GM12801 (cell line): ENCODE measurements around the gene AGAP1.

Experiments
- CTCF ChIP-seq: IDR thresholded peaks from one replicate; pipeline ENCODE4 v1.5.1; 2011; ENCODE audit warnings: control low read depth; ENCODE audit not compliant: insufficient read length; ENCODE audit errors: extremely low read depth

The AGAP1 gene

DNA sequence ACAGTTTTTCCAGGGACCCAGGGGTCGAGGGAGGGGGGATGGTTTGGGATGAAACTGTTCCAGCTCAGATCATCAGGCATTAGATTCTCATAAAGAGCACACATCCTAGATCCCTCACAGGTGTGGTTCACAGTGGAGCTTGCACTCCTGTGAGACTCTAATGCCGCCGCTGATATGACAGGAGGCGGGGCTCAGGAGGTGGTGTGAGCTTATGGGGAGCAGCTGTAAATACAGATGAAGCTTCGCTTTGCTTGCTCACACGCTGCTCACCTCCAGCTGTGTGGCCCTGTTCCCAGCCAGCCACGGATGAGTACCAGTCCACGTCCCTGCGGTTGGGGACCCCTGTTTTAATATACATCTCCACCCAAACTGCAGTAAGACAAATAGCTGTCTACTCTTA is 204.2 kb downstream of the AGAP1 start:
- TF ChIP-seq CTCF: no peak

DNA sequence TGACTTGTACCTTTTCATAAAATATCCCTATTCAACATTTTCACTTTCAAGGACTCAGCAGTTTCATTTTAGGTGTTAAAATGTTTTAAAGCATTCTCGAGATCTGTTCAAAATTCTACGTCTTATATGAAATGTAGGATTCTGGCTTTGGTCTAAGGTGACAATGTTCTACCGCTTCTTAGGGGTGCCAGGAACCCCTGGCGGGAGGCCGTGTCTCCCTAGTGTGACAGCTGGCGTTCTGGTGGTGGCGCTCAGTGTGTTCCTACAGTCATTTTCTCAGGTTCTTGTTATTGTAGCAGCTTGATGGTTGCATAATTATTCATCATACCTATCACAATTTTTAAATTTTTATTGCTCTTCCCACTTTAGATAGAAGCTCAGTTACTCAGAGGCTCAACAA is 204.6 kb downstream of the AGAP1 start:
- TF ChIP-seq CTCF: no peak

DNA sequence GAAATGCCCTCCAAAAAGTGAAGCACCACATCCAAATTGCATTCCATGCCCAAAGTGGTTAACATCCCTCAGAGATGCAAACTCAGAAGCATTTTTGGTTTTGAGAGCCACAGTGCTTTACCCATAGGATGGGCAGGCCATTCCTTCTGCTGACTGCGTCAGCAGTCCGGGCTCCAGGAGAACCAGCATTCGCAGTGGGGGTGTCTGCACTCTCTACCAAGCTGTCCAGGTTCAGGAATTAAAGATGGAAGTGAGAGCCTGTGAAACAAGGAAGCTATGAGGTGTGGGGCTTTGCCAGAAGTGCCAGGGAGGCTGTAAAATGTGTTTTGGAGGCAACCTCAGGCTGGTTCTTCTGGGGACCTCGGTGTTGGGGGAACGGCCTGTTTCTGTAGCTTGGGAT is 205.7 kb downstream of the AGAP1 start:
- no peak for TF ChIP-seq CTCF

DNA sequence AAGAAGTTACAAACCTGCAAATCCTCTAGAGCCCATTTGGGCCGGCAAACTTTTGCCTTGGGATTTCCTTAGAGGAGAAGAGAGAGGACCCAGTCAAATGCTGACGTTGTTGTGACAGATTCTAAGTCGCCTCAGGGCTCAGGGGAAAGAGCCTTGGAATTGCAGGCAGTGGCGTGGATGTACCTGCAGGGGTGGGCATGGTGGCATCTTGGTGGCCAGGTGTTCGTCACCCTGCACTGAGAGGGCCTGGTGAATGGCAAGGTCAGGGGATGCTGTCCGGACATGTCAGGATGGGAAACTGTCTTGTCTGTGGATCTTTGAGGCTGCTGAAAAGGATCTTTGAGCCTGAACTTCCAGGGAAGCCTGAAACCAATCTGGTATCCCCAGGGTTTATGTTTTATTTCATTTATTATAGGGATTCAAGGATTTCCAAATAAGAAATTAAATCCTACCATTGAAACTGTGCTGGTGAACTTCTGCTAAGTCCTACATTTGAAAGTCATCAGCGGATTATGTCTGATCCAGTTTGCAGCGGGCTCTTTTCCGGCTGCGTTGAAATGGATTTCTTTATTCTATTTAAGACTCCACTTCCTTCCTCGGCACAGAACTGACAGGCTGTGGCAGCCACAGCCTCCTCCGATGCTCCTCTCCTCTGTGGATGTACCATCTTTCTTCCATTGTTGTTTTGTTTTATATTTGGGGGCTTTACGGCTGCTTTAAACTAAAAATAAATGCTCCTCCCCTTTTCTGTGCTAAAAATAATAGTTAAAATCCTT is 207.6 kb downstream of the AGAP1 start:
- no peak for TF ChIP-seq CTCF

DNA sequence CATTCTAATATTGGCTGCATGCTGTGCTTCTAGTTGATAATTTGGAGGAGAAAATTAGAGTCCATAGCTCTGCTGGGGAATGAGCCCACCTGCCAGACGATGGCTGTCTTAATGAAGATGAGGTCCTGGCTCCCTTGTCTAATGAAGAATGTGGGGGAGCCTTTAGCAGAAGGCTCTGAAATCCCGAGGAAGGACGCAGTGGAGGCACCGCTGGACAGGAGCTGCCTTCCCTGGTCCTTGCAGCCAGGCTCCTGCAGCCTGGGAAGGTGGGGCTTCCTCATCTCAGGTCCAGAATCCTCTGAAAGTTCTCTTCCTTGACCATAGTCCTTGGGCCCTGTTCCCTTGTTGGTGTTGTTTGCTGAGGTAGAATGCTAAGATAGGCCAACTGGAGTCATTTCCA is 208.3 kb downstream of the AGAP1 start:
- TF ChIP-seq CTCF: no peak

DNA sequence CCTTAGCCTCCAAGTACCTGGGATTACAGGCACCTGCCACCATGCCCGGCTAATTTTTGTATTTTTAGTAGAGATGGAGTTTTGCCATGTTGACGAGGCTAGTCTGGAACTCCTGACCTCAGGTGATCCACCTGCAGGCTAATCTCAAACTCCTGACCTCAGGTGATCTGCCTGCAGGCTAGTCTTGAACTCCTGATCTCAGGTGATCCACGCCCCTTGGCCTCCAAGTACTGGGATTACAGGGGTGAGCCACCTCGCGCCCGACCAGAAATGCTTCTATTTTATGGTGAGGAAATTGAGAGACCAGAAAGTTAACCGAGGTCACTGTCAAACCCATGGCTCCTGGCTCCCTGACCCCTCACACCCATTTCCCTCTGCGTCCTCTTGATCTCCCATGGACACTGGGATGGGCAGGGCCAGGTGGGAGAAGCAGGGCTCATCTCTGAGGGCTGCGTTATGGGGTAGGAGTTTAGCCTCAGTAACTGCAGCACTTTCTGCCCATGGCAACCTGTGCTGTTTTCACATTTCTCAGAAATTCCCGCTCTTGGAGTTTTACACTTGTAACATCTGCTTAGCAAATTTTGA is 210.0 kb downstream of the AGAP1 start:
- no peak for TF ChIP-seq CTCF

DNA sequence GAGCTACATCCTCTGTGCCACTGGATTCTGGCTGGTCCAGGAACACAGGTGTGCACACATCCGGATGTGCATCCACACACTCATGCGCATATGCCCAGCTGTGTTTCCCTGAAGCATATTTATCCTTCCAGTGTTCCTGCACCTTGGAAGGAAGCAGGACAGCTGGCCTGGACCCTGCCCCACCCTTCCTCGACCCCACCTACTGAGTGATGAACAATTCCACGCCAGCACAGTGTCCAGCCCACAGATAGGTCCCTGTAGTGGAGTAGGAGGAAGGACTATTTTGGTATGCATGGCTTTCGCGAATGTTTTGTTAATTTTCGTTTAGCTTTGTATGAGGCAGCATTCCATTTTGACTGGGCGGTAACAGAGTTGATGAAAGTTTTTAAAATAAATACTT is 211.5 kb downstream of the AGAP1 start:
- no peak for TF ChIP-seq CTCF

DNA sequence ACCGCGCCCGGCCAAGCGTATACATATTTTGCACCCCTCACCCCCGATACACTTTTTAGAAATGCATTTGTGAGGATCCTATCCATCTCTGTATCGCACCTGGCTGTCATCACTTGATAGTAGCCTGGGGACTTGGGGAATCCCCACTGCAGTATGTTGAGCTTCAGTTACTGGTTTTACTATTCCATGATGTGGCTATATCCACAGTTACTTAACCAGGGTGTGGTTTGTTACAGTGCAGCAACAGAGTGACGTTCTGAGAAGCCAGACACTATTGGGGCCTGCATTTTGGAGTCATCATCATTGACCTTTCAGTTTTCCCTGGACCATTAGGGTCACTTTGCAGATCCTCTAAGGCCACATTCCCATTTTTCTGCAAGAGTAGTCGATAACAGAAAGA is 212.7 kb downstream of the AGAP1 start:
- no peak for TF ChIP-seq CTCF
